ENCODE data around the gene POU2AF3.
"Not testable (repeated sequence)": the region's sequence is repeated elsewhere in the genome, so short reads cannot be mapped to it uniquely, and the experiment has no call there.

The POU2AF3 gene

GRCh38 chr11:111301004-111301841, 2.9 kb downstream of the POU2AF3 start:
- DNase-seq = no peak

GRCh38 chr11:111301842-111302118, 3.4 kb downstream of the POU2AF3 start:
- DNase-seq = no peak

DNA sequence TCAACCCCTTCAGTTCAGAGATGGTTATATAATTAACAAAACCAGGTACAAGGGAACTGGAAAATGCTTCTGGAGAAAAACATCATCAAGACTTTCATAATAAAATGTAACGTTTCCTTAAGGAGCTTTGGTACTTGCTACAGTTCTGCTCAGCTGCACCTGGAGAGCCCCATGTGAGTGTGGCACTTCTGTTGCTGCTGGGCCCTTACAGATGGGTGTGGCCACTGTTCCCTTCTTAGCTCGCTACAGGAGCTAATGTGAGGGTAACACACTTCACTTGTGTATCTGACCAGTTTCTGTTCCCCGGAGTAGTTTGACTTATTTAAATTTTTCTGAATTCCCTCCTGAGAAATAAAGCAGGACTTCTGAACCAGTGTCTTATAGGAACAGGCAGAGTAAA, 4.0 kb downstream of the POU2AF3 start:
- no peak for DNase-seq

- DNase-seq = no peak
These were observed 5.1 kb downstream of the POU2AF3 start for GRCh38 chr11:111303461-111303860.

- no peak for DNase-seq
These were observed 6.9 kb downstream of the POU2AF3 start for GRCh38 chr11:111305162-111305802.

- no peak for DNase-seq
These were observed 7.5 kb downstream of the POU2AF3 start for GRCh38 chr11:111305876-111306275.

- DNase-seq = no peak
These were observed 8.0 kb downstream of the POU2AF3 start for GRCh38 chr11:111306321-111306720.

DNA sequence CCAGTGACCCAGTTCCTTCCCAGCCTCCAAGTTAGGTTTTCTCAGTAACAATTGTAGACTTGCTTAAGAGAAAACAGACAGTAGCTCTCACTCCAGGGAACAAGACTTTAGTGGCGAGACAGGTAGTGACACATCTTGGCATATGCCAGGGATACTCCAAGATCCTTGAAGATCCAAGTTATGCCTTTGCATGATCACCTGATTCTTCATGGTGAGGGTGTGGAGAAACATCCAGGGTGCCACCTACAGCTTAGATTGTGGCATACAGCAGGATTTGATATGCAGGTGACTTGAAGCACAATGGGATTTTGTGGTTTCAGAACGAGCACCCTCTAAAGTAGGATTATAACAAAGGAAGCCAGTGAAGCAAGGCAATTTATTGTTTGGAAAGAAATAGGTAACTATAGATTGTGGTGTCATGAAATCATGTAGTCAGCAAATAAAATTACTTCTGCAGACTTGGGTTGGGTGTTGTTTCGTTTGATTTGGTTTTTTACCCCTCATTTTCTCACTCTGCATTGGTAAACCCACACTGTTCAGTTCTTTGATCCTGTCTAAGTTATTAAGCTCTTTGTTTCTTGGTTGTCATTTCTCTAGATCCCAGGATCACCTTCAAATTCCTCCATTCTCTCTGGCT, 9.2 kb downstream of the POU2AF3 start:
- no peak for DNase-seq

DNA sequence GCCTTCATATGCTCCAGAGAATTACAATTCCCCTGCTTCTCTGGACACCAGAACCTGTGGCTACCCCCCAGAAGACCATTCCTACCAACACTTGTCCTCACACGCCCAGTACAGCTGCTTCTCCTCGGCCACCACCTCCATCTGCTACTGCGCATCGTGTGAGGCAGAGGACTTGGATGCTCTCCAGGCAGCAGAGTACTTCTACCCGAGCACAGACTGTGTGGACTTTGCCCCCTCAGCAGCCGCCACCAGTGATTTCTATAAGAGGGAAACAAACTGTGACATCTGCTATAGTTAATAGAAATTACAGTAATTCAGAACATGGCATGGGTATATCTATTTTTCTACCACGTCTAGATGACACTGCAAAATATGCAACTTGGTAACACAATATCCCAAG, 9.8 kb downstream of the POU2AF3 start:
- no peak for DNase-seq

GRCh38 chr11:111309215-111309915, 11.0 kb downstream of the POU2AF3 start:
- DNase-seq = no peak

DNA sequence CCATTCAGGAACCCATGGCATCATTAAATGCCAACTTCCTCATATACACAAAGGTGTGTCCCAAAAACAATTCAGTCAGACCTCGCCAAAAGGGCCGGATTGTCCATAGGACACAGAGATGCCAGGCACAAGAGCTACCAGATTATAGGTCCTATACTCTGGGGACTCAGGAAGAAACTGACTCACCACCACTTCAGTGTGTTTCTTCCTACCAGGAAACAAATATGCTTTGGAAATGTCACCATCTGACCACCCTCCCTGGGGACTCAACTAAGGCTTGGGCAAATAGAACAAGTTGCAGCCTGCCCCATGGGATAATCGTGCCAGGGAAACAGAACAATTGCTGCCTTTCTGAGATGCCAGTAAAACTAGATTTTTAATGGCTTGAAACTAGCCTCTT, 11.7 kb downstream of the POU2AF3 start:
- no peak for DNase-seq

DNA sequence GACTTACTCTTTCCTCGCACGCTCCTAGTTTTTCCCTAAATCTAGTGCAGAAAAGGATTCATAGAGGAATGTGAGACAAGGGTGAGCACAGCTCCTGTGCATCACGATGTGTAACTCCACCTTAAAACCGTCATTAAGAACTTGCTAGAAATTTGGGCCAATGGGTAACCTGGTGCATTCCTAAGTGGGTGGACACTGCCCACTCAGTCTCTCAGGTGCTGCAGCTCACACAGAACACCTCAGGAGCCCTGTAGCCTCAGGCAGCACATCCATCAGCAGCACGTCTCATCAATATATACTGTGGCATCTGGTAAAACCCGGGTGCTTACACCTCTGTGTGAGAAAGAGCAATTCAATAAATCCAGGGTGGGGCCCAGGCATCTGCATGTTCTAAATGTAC, 12.4 kb downstream of the POU2AF3 start:
- no peak for DNase-seq

DNA sequence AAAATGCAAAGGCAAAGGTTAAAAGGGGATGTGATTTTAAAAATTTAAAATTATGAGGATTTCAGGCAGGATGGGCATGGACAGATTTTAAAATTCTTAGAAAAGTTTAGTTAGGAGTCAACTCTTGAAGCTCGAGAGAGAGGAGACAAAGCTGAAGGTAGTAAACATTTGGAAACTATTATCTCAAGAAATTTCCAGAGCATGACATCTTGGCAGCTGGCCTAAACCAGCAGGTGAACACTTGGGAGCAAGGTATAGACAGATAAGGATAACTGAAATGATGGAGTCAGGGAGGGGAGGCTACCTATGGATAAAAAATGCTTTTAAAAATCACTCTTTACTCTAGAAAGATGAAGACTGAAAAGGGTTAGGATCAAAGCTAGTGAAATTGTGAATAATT, 13.7 kb downstream of the POU2AF3 start:
- DNase-seq = no peak

- DNase-seq = no peak
These were observed 20.9 kb downstream of the POU2AF3 start for GRCh38 chr11:111319296-111319695.

DNA sequence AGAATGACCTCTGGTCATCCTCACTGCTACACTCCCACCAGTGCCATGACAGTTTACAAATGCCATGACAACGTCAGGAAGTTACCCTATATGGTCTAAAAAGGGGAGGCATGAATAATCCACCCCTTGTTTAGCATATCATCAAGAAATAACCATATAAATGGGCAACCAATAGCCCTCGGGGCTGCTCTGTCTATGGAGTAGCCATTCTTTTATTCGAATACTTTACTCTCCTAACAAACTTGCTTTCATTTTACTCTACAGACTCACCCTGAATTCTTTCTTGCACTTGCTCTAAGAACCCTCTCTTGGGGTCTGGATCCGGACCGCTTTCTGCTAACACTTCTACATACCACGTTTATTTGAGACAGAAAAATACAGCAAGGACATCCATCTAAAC, 21.9 kb downstream of the POU2AF3 start:
- not testable (repeated sequence) for DNase-seq

DNA sequence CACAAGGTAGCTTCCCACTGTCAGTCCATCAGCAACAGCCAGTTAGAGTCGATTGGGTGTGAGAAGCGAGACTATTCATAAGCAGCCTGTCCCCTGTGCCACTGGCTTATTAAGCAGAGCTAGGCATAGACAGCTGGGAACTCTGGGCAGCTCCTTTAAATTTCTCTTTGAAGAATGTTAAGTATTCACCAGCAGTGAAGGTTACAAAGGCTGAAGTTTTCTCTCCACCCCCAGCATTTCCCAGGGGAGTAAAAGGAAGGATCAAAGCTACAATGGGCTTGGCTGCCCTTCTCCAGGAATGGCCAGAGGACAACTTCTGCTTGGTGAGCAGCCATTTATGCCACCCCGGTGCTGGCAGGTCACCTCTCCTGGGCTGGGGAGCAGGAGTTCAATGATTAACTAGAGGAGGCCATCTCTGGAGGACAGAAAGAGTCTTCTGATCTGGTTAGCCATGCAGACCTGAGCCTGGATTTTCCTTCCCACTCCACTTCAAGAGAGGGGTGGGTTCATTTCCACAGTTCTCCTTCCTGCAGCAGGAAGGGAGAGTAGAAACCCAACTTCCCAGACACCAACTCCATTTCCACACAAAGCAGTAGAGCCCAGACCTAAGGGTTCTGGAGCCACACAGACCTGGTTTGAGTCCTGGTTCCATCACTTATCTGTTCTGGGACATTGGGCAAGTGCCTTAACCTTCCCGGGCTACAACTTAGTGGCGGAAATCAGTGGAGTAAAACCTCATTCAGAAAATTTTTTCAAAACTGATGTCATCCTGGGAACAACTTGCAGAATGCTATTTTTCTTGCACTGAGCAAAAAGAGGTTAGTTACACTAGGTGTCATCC, 22.6 kb downstream of the POU2AF3 start:
- DNase-seq = no peak

GRCh38 chr11:111322534-111322933, 24.2 kb downstream of the POU2AF3 start:
- DNase-seq = no peak

- DNase-seq = no peak
These were observed 26.0 kb downstream of the POU2AF3 start for GRCh38 chr11:111324277-111324720.

DNA sequence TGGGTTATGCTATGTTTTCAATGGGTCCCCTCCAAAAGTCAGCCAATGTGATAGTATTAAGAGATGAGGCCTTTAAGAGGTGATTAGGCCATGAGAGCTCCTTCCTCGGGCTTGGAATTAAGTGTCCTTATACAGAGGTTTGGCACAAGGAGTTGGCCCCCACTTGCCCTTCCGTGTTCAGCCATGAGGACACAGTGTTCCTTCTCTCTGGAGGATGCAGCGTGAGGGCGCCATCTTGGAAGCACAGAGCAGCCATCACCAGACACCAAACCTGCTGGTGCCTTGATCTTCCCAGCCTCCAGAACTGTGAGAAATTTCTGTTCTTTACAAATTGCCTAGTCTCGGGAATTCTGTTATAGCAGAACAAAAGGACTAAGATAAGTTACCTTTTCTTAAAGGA, 26.9 kb downstream of the POU2AF3 start:
- no peak for DNase-seq

- no peak for DNase-seq
These were observed 28.5 kb downstream of the POU2AF3 start for GRCh38 chr11:111326824-111327223.

DNA sequence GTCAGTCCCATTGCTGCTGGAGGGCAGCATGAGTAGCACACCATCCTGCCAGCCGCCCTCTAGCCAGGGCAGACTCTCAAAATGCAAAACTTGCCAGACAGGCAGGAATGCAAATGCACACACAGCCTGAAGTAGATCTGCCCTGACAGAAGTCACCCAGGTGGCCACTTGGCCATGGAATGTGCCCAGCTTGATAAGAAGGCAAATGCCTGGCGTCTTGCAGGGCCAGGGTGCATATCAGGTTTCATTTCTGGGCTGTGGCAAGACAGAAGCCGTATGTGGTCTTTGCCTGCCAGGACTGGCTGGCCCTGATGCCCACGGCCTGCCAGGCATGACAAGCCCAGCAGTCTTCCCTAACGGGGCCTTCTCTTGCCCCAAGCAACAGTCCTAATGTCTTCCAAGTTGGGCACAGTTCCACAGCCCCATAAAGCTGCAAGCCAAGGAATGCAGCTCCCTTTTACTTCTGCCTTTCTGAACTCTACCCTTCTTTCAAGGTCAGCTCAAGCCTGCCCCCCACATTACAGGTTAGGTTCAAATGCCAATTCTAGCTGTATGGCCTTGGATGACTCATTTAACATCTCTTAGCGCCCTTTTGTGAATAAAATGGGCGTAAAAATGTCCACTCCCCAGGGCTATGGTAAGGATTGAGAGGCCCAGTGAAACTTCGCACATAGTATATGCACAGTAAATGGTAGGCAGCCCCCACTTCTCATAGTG, 29.7 kb downstream of the POU2AF3 start:
- DNase-seq = no peak

Data from fibroblast of skin of abdomen (primary cell).